ENCODE measurements around the gene CHD9.
"Not testable (repeated sequence)": the region's sequence is repeated elsewhere in the genome, so short reads cannot be mapped to it uniquely, and the experiment has no call there.

Gene CHD9, protein sequence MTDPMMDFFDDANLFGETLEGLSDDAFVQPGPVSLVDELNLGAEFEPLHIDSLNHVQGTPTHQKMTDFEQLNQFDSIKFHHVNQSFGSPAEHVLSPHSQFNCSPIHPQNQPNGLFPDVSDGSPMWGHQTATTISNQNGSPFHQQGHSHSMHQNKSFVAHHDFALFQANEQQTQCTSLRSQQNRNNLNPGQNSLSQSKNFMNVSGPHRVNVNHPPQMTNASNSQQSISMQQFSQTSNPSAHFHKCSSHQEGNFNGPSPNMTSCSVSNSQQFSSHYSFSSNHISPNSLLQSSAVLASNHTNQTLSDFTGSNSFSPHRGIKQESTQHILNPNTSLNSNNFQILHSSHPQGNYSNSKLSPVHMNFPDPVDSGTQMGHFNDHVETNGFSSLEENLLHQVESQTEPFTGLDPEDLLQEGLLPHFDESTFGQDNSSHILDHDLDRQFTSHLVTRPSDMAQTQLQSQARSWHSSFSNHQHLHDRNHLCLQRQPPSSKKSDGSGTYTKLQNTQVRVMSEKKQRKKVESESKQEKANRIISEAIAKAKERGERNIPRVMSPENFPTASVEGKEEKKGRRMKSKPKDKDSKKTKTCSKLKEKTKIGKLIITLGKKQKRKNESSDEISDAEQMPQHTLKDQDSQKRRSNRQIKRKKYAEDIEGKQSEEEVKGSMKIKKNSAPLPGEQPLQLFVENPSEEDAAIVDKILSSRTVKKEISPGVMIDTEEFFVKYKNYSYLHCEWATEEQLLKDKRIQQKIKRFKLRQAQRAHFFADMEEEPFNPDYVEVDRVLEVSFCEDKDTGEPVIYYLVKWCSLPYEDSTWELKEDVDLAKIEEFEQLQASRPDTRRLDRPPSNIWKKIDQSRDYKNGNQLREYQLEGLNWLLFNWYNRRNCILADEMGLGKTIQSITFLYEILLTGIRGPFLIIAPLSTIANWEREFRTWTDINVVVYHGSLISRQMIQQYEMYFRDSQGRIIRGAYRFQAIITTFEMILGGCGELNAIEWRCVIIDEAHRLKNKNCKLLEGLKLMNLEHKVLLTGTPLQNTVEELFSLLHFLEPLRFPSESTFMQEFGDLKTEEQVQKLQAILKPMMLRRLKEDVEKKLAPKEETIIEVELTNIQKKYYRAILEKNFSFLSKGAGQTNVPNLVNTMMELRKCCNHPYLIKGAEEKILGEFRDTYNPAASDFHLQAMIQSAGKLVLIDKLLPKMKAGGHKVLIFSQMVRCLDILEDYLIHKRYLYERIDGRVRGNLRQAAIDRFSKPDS (N-terminal part only)

GRCh38 chr16:53054670-53055485, at the start of gene CHD9:
TSS of gene CHD9 (plus strand) at chr16:53054991. CDS start at chr16:53156090, 101,099 bp downstream.
- DNase-seq (ENCODE audit: low read depth), result peak; percentile 80

DNA sequence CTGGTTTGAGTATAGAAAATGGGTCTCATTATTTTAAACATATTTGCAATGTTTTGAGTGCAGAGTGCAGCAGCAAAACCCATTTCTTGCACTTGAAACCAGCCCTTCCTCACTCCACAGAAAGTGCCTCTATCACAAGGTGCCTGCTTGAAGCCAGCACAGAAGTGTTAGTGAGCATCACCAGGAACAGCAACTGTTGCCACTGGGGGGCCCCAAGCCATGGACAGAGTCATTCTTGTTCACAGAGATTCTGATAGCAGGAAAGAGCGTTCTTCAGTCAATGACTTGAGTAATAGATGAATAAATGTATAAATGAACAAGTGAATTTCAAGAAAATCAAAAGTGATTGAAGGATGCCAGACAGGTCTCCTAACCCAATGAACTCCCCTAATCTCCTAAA, 47.7 kb upstream of the CHD9 start:
- DNase-seq (ENCODE audit: low read depth), result no peak

GRCh38 chr16:53014287-53014686, 40.5 kb upstream of the CHD9 start:
- DNase-seq (ENCODE audit: low read depth), result no peak

- no peak for DNase-seq (ENCODE audit: low read depth)
These were observed 35.9 kb upstream of the CHD9 start for GRCh38 chr16:53018834-53019416.

GRCh38 chr16:53022374-53022773, 32.4 kb upstream of the CHD9 start:
- DNase-seq (ENCODE audit: low read depth), result peak; percentile 15

DNA sequence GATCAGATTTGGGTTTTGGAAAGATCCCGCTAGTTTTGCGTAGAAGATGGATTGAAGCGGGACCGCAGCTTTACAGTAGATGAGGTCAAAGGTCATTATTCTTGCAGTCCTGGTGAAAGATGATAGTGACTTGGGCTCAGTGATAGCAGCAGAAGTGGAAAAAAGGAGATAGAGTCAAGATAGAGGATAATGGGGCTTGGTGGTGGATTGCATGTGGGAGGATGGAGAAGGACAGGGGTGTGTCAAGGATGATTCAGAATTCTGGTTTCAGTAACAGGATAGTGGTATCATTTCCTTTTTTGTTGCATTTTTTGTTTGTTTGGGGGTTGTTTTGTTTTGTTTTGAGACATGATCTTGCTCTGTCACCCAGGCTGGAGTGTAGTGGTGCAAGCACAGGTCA, 30.7 kb upstream of the CHD9 start:
- DNase-seq (ENCODE audit: low read depth), result no peak

DNA sequence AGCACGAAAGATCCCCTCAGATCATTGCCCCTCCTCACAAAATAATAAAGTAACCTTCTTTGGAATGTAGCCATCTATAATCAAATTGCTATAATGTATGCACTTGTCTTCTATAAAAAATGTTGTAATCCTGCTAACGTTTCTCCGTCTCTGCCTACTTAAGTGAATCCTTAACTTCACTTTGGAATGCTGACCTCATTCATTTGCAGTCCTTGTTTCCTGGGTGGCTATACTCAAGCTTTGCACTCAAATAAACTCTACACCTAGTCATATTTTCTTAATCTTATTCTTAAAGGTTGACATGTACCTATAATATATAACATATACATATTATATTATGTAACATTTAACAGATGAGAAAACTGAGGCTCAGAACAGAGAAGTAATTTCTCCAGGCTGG, 24.8 kb upstream of the CHD9 start:
- DNase-seq (ENCODE audit: low read depth), result no peak

- no peak for DNase-seq (ENCODE audit: low read depth)
These were observed 23.4 kb upstream of the CHD9 start for GRCh38 chr16:53031323-53031942.

DNA sequence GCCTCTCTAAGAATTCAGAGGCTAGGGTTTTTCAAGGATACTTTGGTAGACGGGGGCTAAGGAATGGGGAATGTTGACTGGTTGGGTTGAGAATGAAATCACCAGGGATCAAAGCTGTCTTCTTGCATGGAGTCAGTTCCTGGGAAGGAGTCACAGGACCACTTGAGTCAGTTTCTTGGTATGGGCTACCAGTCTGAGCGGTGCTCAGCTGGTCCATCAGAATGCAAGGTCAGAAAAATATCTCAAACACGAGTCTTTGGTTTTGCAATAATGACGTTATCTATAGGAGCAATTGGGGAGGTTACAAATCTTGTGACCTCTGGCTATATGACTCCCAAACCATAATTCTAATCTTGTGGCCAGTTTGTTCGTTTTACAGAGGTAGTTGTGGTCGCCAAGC, 20.5 kb upstream of the CHD9 start:
- no peak for DNase-seq (ENCODE audit: low read depth)

- DNase-seq (ENCODE audit: low read depth), result no peak
These were observed 19.4 kb upstream of the CHD9 start for GRCh38 chr16:53035176-53035942.

DNA sequence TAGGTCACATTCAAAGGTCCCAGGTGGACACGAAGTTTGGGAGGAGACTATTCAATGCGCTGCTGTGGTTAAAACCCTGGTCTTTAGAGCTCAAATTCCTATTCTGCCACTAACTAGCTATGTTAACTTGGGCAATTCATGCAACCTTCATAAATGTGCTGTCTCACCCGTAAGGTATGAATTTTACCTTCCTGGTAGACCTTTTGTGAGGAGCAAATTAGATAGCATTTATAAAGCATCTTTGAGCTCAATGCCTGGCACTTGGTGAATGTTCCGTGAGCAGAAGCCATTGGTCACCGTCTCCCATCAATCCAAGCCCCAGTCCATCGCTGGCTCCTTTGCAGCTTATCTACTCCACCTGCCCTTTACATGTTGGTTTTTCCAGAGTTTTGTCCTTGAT, 18.7 kb upstream of the CHD9 start:
- DNase-seq (ENCODE audit: low read depth), result no peak

DNA sequence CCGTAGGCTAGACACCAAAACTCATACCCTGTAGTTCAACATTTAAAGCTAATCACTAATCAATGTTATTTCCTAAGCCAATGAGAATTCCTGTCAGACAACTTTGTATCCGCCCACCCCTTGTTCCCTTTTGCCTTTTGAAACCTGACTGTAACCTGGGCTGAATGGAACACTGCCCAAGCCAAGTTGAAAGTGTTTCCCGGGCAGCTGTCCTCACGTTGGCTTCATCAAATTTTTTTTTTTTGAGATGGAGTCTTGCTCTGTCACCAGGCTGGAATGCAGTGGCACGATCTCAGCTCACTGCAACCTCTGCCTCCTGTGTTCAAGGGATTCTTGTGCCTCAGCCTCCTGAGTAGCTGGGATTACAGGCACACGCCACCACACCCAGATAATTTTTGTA, 18.1 kb upstream of the CHD9 start:
- DNase-seq (ENCODE audit: low read depth), result not testable (repeated sequence)

DNA sequence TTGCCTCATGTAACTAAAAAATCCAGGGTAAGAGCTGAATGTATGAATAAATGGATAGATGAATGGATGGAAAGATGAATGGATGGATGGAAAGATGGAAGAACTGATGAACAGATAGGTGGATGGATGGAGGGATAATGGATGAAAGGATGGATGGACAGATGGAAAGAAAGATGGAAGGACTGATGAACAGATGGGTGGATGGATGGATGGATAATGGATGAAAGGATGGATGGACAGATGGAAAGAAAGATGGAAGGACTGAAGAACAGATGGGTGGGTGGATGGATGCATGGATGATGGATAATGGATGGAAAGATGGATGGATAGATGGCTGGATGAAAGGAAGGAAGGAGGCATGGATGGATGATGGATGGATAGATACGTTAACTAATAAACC, 14.0 kb upstream of the CHD9 start:
- no peak for DNase-seq (ENCODE audit: low read depth)

DNA sequence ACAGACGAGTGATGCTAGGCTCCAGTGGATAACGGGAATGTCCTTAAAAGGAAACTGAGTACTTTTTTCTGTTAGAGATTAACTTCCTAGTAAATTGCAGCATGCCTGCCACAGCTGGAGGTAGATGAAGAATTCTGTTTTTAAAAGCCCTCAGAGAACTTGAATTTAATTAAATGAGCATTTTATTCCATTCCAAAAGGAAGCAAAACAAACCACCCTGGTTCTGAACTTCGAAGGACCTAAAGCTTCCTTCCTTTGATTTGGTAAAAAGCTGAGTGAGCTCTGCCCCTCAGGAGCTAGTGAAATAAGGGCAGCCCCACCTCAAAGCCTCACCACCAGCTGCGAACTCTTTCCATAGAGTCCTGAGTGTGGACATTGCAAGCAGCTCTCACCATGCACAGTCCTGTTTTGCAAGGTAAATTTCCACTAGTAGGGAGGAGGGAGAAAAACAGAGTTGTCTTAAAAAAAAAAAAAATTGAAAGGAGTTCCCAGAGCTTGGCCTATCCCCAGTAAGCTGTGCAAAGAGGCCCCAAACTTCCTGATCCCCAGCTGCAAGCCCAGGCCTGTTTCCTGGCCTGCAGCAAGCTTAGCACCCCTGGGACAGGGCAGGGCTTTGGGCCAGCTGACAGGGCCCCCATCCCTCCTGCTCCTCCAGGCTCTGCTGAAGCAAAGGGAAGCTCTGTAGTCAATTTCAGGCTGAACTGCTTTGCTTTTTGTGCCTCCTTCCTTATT, 13.3 kb upstream of the CHD9 start:
- DNase-seq (ENCODE audit: low read depth), result peak; percentile 62

DNA sequence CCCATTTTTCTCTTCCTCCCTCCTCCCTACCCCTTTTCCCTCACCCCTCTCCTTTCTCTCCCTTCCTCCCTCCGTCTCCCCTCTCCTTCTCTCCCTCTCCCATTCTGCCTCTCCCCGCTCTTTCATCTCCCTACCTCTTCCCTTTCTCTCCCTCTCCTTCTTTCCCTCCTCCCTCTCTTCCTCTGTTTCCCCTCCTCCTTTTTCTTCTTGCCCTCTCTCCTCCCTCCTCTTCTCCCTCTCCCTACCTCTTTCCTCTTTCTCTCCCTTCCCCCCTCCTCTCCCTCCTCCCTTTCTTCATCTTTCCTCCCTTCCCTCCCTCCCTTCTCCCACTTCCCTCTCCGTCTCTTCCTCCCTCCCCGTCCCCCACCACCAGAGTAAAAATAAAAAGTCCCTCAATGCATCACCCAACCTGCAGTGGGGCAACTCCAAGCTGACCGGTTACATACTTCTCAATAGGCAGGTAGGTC, 12.5 kb upstream of the CHD9 start:
- no peak for DNase-seq (ENCODE audit: low read depth)

GRCh38 chr16:53043428-53043831, 11.4 kb upstream of the CHD9 start:
- no peak for DNase-seq (ENCODE audit: low read depth)

GRCh38 chr16:53043986-53044601, 10.7 kb upstream of the CHD9 start:
- DNase-seq (ENCODE audit: low read depth), result no peak

All from fibroblast of gingiva (primary cell).